Activated CD4-positive, alpha-beta T cell treated with anti-CD3 and anti-CD28 coated beads for 36 hours (primary cell): ENCODE data around the gene GIPC3. TPM values are rescaled to one million over a fixed set of nuclear protein-coding genes. Genes with fewer than 3 reads are reported as not detected.
A peak's percentile ranks its signal among the peaks of the same experiment; 100 is the strongest.

Experiments used
- ATAC-seq: fragments of 200-7000 bp; cut with Tn5 transposase; one replicate; pipeline ENCODE4 v1.10.0; 2021; ENCODE audit warnings: mild to moderate bottlenecking, moderate library complexity
- CTCF ChIA-PET: fragments of 350-600 bp; sonication (Branson Sonifier 250); formaldehyde crosslinking; loops from one replicate; lab custom pipeline; 2021; ENCODE audit warnings: antibody characterized with exemption; lab: Charles Lee
- POLR2A ChIA-PET: fragments of 350-600 bp; sonication (Branson Sonifier 250); formaldehyde crosslinking; loops from one replicate; lab custom pipeline; 2021; ENCODE audit warnings: antibody characterized with exemption, inconsistent platforms; lab: Charles Lee
- DNase-seq: peaks from one replicate; pipeline ENCODE4 v3.0.0-alpha.2; 2020
- H3K27ac Mint-ChIP-seq: one replicate; pipeline ENCODE4 v1.8.0; 2021; ENCODE audit warnings: mixed read lengths
- H3K27me3 Mint-ChIP-seq: one replicate; pipeline ENCODE4 v1.8.0; 2021; ENCODE audit warnings: mixed read lengths
- H3K36me3 Mint-ChIP-seq: one replicate; pipeline ENCODE4 v1.8.0; 2021; ENCODE audit warnings: low read depth, mixed read lengths
- H3K4me1 Mint-ChIP-seq: one replicate; pipeline ENCODE4 v1.8.0; 2021; ENCODE audit warnings: mixed read lengths
- H3K4me3 Mint-ChIP-seq: one replicate; pipeline ENCODE4 v1.8.0; 2021; ENCODE audit warnings: mild to moderate bottlenecking, moderate library complexity, mixed read lengths
- H3K9me3 Mint-ChIP-seq: one replicate; pipeline ENCODE4 v1.8.0; 2021; ENCODE audit warnings: low read depth, mixed read lengths
- intact Hi-C, 2 experiments: fragments of 100-400 bp; cut with DNase I in 1 of 2; cut with micrococcal nuclease in 1 of 2; formaldehyde crosslinking; loops; one replicate each; pipeline versions ENCODE4 v1.14.2 to v1.15.1; 2022 to 2024; cut with DNase I, micrococcal nuclease
- total RNA-seq, 2 experiments: library from RNA; stranded (reverse); gene quantifications; one replicate each; pipeline ENCODE4 v1.2.3, GENCODE V29; 2021

The GIPC3 gene
- total RNA-seq, 2 experiments from 2014 or later, result 0.48 to 0.51 TPM

DNA sequence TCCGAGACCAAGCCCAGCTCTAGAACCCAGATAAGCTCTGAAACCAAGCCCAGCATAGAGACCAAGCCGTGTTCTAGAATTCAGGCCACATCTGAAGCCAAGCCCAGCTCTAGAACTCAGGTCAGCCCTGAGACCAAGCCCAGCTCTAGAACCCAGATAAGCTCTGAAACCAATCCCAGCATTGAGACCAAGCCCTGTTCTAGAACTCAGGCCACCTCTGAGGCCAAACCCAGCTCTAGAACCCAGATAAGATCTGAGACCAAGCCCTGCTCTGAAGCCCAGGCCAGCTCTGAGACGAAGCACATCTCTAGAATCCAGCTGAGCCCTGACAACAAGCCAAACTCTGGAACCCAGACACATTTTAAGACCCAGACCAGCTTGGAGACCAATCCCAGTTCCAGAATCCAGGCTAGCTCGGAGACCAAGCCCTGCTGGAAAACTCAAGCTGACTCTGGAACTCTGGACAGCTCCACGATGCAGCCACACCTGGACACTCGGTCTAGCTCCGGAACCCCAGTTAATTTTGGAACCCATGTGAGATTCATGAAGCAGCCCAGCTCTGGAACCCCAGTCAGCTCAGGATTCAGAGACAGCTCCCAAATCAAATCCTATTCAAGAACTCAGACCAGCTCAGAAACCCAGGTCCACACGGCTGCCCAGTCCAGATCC lies 5.8 kb downstream of the GIPC3 start:
- no peak for ATAC-seq
- CTCF ChIA-PET, result interaction anchor here (0.6 to 2.4 kb wide), 7 partner anchors 9 to 63 kb away, joined by 3 to 7 read pairs (median 5); partner anchors contain the start of gene MFSD12
- intact Hi-C loops, result no loop called here

DNA sequence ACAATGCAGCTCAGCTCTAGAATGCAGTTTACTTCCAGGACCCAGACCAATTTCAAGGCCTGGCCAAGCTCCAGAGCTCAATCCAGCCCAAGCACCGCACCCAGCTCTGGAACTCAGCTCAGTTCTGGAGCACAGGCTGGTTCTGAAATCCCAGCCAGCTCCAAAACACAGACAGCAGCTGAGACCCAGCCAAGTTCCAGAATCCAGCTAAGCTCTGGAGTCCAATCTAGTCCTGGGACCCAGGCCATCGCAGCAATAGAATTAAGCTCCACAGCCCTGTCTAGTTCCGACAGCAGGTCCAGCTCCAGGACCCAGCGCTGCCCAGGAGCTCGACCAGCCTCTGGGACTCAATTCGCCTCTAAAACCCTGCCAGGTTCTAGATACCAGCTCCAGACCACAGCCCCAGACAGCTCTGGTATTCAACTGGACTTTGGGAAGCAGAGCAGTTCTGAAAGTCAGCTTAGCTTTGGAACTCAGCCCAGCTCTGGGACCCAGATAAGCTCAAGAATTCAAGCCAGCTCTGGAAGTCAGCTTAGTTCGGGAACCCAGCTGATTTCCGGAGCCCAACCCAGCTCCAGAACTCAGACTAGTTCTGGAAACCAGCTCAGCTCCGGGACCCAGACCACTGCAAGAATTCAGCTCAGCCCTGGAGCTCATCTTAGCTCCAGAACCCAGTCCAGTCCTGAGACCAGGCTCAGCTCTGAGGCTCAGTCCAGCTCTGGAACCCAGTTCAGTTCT lies 6.8 kb downstream of the GIPC3 start:
- H3K36me3 Mint-ChIP-seq, result no peaks in the 10 kb centered on the region
- CTCF ChIA-PET, result interaction anchor here (0.5 to 2.4 kb wide), 11 partner anchors 10 to 1012 kb away, joined by 3 to 7 read pairs (median 3); partner anchors contain the start of gene MFSD12
- H3K27me3 Mint-ChIP-seq, result no peaks in the 10 kb centered on the region
- no peaks in the 10 kb centered on the region for H3K4me1 Mint-ChIP-seq
- no peak overlapping the region for H3K4me3 Mint-ChIP-seq
- ATAC-seq (no peak), DNase-seq (no peak)
- H3K9me3 Mint-ChIP-seq, result no peaks in the 10 kb centered on the region
- intact Hi-C loops, result no loop called here
- no peak overlapping the region for H3K27ac Mint-ChIP-seq
- POLR2A ChIA-PET, result interaction anchor here (0.7 to 0.9 kb wide), 2 partner anchors 12 to 74 kb away, joined by 3 to 5 read pairs; no protein-coding TSS in a partner anchor

More for the DNA sequence above, 5.8 kb downstream of the GIPC3 start:
- POLR2A ChIA-PET, result no interaction called here
- H3K36me3 Mint-ChIP-seq, result no peaks in the 10 kb centered on the region
- DNase-seq, result no peak
- no peak overlapping the region for H3K27ac Mint-ChIP-seq
- no peaks in the 10 kb centered on the region for H3K4me1 Mint-ChIP-seq
- no peak overlapping the region for H3K4me3 Mint-ChIP-seq
- H3K27me3 Mint-ChIP-seq, result no peaks in the 10 kb centered on the region
- H3K9me3 Mint-ChIP-seq, result no peaks in the 10 kb centered on the region

DNA sequence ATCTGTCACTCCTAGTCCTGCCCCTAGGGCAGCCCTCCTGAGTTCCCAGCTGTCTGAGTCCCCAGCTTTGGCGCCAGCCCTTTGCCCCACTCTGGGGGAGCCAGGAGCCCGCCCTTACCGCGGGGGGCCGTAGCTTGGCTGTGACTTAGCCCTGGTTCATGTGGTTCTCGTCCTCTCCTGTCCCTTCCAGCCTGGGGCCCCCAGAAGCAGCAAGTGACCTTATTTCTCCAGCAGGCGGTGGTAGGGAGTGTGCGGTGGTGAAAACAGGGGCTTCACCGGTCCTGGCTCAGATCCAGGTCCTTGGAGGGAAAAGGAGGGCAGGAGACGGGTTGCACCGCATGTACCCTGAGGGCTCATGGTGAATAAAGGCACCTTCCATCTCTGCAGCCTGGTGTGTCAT lies 7.9 kb downstream of the GIPC3 start:
- H3K27me3 Mint-ChIP-seq, result no peaks in the 10 kb centered on the region
- no peak for DNase-seq
- no peaks in the 10 kb centered on the region for H3K9me3 Mint-ChIP-seq
- H3K36me3 Mint-ChIP-seq, result no peaks in the 10 kb centered on the region
- H3K4me3 Mint-ChIP-seq, result no peak overlapping the region
- H3K4me1 Mint-ChIP-seq, result no peaks in the 10 kb centered on the region
- ChIA-PET POLR2A (interaction anchor here (0.6 kb wide), 1 partner anchor 10 kb away, joined by 6 read pairs; no protein-coding TSS in a partner anchor), CTCF (interaction anchor here (1.3 kb wide), 1 partner anchor 20 kb away, joined by 4 read pairs; no protein-coding TSS in a partner anchor)
- intact Hi-C loops, result no loop called here
- H3K27ac Mint-ChIP-seq, result no peak overlapping the region
- ATAC-seq, result no peak

DNA sequence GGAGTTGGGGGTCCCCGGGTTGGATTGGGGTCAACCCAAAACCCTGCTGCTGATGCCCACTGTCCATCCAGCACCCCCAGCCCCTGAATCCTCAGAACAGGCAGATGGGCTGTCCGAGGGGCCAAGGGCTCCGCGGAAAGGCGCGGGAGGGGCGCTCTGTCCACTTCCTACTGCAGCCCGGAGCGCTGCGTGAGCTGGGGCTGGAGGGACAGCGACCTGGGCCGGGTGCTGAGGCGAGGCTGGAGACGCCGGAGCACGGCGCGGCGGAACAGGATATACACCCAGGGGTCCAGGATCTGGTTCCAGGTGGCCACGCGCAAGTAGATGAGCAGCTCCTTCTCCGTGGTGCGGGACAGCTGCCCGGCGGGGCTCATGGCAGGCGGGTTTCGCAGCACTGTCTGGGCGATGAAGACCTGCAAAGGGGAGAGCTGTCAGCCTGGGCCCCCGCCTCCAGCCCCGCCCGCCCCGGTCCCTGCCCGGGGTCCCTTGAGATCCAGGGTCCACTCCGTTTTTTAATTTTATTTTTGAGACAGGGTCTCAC lies 10.3 kb downstream of the GIPC3 start:
- no peaks in the 10 kb centered on the region for H3K9me3 Mint-ChIP-seq
- H3K4me1 Mint-ChIP-seq, result no peaks in the 10 kb centered on the region
- H3K27ac Mint-ChIP-seq, result no peak overlapping the region
- intact Hi-C loops, result no loop called here
- no peak overlapping the region for H3K4me3 Mint-ChIP-seq
- no peak for ATAC-seq
- H3K27me3 Mint-ChIP-seq, result no peaks in the 10 kb centered on the region
- ChIA-PET POLR2A (no interaction called here), CTCF (interaction anchor here (0.6 to 0.7 kb wide), 2 partner anchors 47 to 51 kb away, joined by 3 read pairs; no protein-coding TSS in a partner anchor)
- no peak for DNase-seq
- H3K36me3 Mint-ChIP-seq, result no peaks in the 10 kb centered on the region

DNA sequence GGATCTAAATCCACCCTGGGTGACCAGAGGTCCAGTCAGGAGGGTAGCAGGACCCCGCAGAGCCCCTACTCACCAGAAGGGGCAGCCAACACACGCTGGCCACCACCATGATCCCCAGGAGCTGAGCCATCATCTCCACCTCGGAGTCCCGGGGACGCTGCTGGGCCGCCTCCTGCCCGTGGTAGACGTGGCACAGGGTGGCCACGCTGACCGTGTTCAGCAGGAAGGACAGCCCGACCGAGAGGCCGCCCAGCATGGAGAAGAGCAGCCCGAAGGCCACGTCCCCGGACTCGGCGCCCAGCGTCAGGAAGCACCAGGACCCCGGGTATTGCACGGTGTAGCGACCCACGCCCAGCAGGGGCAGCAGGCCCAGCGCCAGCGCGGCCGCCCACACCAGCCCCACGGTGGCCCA lies 14.5 kb downstream of the GIPC3 start:
- Mint-ChIP-seq H3K27me3 (no peaks in the 10 kb centered on the region), H3K9me3 (no peaks in the 10 kb centered on the region), H3K27ac (no peak overlapping the region), H3K4me1 (no peaks in the 10 kb centered on the region), H3K4me3 (no peak overlapping the region), H3K36me3 (no peaks in the 10 kb centered on the region)
- ChIA-PET POLR2A (no interaction called here), CTCF (interaction anchor here (0.6 kb wide), 1 partner anchor 220 kb away, joined by 3 read pairs; no protein-coding TSS in a partner anchor)
- DNase-seq, result no peak
- intact Hi-C loops, result no loop called here
- ATAC-seq, result no peak

DNA sequence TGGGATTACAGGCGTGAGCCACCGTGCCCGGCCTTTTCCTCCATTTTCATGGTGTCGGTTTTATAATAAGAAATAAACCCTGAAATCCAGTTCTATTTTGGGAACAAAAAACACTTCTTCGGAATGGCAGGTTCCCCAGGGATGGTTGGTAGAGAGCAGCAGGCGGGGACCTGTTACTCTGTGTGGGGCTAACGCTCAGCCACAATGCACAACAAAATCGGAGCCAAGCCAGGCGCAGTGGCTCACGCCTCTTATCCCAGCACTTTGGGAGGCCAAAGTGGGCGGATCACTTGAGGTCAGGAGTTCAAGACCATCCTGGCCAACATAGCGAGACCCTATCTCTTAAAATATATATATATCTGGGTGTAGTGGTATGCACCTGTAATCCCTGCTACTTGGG lies 15.7 kb downstream of the GIPC3 start:
- Mint-ChIP-seq H3K9me3 (no peaks in the 10 kb centered on the region), H3K4me3 (no peak overlapping the region)

DNA sequence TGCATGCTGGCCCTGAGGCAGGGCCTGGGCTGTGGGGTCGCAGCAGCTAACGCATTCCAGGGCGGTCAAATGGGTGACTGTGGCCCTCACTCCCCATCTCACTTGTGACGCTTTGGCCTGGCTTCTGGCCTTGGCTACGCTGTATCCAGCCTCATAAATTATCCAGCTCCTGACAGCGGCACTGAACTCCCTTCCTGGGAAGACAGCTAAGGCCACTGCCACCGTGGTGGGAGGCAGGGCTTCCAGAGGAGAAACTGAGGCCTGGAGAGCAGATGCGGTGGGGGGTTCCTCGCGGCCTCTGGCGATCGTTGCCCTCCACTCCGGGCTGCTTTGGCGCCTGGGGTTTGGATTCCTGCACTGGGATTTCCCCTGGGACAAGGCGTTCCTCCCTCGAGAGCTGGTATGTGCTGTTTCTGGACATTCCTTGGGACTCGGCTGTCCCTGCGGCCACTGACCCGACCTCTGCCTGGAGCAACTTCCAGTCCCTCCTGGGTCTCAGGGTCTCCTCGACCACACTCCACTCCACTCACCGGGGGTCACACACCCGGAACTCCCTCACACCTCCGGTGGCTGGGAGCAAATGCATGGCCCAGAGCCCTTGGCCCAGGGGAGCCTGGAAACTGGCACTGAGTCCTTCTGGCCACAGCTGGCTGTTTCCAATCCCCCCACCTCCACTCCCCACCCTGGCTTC lies 18.0 kb downstream of the GIPC3 start:
- intact Hi-C loops, result no loop called here
- no peak for DNase-seq
- Mint-ChIP-seq H3K27me3 (peaks cover 2% of the 10 kb centered on the region), H3K27ac (no peak overlapping the region), H3K4me1 (peaks cover 2% of the 10 kb centered on the region), H3K9me3 (no peaks in the 10 kb centered on the region), H3K4me3 (no peak overlapping the region), H3K36me3 (no peaks in the 10 kb centered on the region)
- ATAC-seq, result no peak
- POLR2A ChIA-PET, result no interaction called here
- CTCF ChIA-PET, result no interaction called here

More for the DNA sequence above, 15.7 kb downstream of the GIPC3 start:
- no peak for DNase-seq
- Mint-ChIP-seq H3K36me3 (no peaks in the 10 kb centered on the region), H3K27ac (no peak overlapping the region), H3K27me3 (no peaks in the 10 kb centered on the region), H3K4me1 (no peaks in the 10 kb centered on the region)
- CTCF ChIA-PET, result interaction anchor here (0.6 to 1.1 kb wide), 4 partner anchors 15 to 565 kb away, joined by 3 read pairs; partner anchors contain the start of gene GIPC3
- intact Hi-C loops, result no loop called here
- no peak for ATAC-seq
- POLR2A ChIA-PET, result no interaction called here

DNA sequence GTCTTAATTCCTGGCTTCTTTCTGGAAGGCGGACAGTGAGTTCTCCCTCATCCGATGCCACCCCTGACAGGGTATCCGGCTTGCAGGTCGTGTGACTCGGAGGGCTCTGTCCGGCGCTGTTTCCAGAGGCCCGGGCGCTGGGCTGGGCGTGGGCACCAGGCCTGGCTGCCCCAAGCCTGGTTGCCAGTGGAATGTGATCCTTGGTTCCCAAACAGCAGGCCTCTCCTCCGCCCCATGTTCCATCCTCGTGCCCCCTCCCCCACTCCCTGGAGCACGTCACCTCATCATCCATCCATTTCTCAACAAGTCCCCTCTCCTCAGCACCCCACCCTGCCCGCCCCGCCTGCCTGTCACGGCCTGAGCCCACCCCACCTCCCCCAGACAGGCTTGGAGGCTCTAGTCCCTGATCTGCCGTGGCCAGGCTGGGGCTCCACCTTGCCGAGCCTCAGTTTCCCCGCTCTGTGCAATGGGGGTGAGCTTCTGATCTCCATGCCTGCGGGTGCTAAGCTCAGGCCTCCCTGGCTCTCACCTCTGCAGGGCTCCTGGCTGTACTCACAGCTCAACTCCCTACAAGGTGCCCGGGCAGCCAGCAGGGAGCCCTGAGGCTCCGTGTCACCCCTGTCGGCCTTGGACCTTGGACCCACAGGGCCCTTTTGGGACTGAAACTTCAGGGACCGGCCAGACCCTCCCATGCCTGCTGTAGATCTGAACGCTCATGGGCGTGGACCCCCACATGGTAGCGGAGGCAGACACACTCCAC lies 19.1 kb downstream of the GIPC3 start:
- intact Hi-C loops, result no loop called here
- DNase-seq (no peak), ATAC-seq (peak; percentile 8)
- POLR2A ChIA-PET, result interaction anchor here (0.6 kb wide), 1 partner anchor 13 kb away, joined by 3 read pairs; no protein-coding TSS in a partner anchor
- H3K36me3 Mint-ChIP-seq, result no peaks in the 10 kb centered on the region
- CTCF ChIA-PET, result interaction anchor here (0.5 to 1.2 kb wide), 4 partner anchors 13 to 256 kb away, joined by 3 to 6 read pairs (median 4); no protein-coding TSS in a partner anchor
- H3K27me3 Mint-ChIP-seq, result peaks cover 2% of the 10 kb centered on the region
- no peaks in the 10 kb centered on the region for H3K9me3 Mint-ChIP-seq
- no peak overlapping the region for H3K4me3 Mint-ChIP-seq
- H3K27ac Mint-ChIP-seq, result no peak overlapping the region
- peaks cover 2% of the 10 kb centered on the region for H3K4me1 Mint-ChIP-seq

DNA sequence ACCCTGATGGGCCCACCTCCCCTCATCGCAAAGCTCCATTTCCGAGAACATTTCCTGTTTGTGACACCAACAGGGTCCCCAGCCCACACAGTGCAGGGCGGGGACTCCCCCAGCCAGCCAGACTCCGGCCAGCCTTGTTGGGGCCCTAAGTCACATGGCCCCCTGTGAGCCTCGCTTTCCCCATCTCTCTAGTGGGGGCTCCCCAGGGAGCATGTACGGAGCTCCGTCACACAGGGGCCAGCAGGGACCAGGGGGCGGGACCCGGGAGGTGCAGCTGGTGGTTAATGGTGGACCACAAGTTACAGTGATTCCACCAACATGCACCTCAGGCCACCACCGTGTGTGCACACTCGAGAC lies 19.7 kb downstream of the GIPC3 start:
- Mint-ChIP-seq H3K9me3 (no peaks in the 10 kb centered on the region), H3K4me3 (no peak overlapping the region), H3K27ac (no peak overlapping the region), H3K4me1 (peaks cover 2% of the 10 kb centered on the region), H3K36me3 (no peaks in the 10 kb centered on the region), H3K27me3 (peaks cover 2% of the 10 kb centered on the region)
- CTCF ChIA-PET, result interaction anchor here (0.5 to 1.2 kb wide), 4 partner anchors 14 to 257 kb away, joined by 3 to 6 read pairs (median 4); no protein-coding TSS in a partner anchor
- DNase-seq (peak; percentile 42), ATAC-seq (peak; percentile 34)
- POLR2A ChIA-PET, result interaction anchor here (0.6 kb wide), 1 partner anchor 12 kb away, joined by 3 read pairs; no protein-coding TSS in a partner anchor
- intact Hi-C loops, result no loop called here

DNA sequence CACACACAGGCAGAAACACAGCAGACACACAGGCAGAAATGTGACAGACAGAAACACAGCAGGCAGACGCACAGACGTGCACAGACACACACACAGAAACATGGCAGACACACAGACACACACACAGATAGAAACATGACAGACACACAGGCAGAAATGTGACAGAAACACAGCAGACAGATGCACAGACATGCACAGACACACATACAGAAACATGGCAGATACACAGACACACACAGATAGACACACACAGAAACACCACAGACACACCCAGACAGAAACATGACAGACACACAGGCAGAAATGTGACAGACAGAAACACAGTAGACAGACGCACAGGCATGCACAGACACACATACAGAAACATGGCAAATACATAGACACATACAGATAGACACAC lies 20.1 kb downstream of the GIPC3 start:
- DNase-seq, result no peak
- ChIA-PET POLR2A (no interaction called here), CTCF (interaction anchor here (0.6 to 1.2 kb wide), 3 partner anchors 14 to 19 kb away, joined by 3 to 6 read pairs (median 4); no protein-coding TSS in a partner anchor)
- Mint-ChIP-seq H3K9me3 (no peaks in the 10 kb centered on the region), H3K36me3 (peaks cover under 1% of the 10 kb centered on the region), H3K4me1 (peaks cover 2% of the 10 kb centered on the region), H3K4me3 (no peak overlapping the region), H3K27ac (no peak overlapping the region), H3K27me3 (peaks cover 2% of the 10 kb centered on the region)
- peak; percentile 4 for ATAC-seq
- intact Hi-C loops, result no loop called here
